CD4-positive, alpha-beta T cell treated with Interleukin-12 subunit alpha and Interleukin-12 subunit beta, for 1 hour (primary cell): ENCODE results near the gene AGTRAP.

Experiments used
- DNase-seq: peaks from one replicate; pipeline ENCODE4 v3.0.0-alpha.2; 2020

Gene AGTRAP

GRCh38 chr1:11764519-11764918 lies 28.6 kb downstream of the AGTRAP start:
- no peak for DNase-seq

GRCh38 chr1:11765661-11766428 lies 29.9 kb downstream of the AGTRAP start:
- no peak for DNase-seq

- no peak for DNase-seq
Measured at GRCh38 chr1:11766429-11766776, 30.5 kb downstream of the AGTRAP start.

- DNase-seq, result no peak
Measured at GRCh38 chr1:11767922-11768704, 32.2 kb downstream of the AGTRAP start.

GRCh38 chr1:11768821-11769220 lies 32.9 kb downstream of the AGTRAP start:
- no peak for DNase-seq

- DNase-seq, result no peak
Measured at GRCh38 chr1:11769274-11769673, 33.3 kb downstream of the AGTRAP start.

GRCh38 chr1:11770011-11770410 lies 34.1 kb downstream of the AGTRAP start:
- DNase-seq, result no peak

- no peak for DNase-seq
Measured at GRCh38 chr1:11771481-11772043, 35.6 kb downstream of the AGTRAP start.

GRCh38 chr1:11772458-11772857 lies 36.5 kb downstream of the AGTRAP start:
- no peak for DNase-seq

GRCh38 chr1:11774753-11775152 lies 38.8 kb downstream of the AGTRAP start:
- no peak for DNase-seq

GRCh38 chr1:11777658-11778322 lies 41.9 kb downstream of the AGTRAP start:
- no peak for DNase-seq

- DNase-seq, result no peak
Measured at GRCh38 chr1:11778336-11778735, 42.4 kb downstream of the AGTRAP start.

- no peak for DNase-seq
Measured at GRCh38 chr1:11778844-11779623, 43.1 kb downstream of the AGTRAP start.

- DNase-seq, result no peak
Measured at GRCh38 chr1:11779715-11780379, 43.9 kb downstream of the AGTRAP start.

GRCh38 chr1:11780380-11781147 lies 44.6 kb downstream of the AGTRAP start:
- no peak for DNase-seq

- no peak for DNase-seq
Measured at GRCh38 chr1:11781297-11781696, 45.4 kb downstream of the AGTRAP start.

- no peak for DNase-seq
Measured at GRCh38 chr1:11782127-11782708, 46.3 kb downstream of the AGTRAP start.

- no peak for DNase-seq
Measured at GRCh38 chr1:11783556-11783955, 47.6 kb downstream of the AGTRAP start.

GRCh38 chr1:11784256-11784992 lies 48.5 kb downstream of the AGTRAP start:
- DNase-seq, result no peak
